NCI-H2196 (cell line): ENCODE data around the gene TSPAN1.

Source experiments
- DNase-seq: peaks from one replicate; lab custom pipeline; 2025; ENCODE audit not compliant: unreplicated experiment; lab: John Stamatoyannopoulos, UW

TSPAN1 gene

GRCh38 chr1:46159516-46159915 is 15.4 kb upstream of the TSPAN1 start:
- no peak for DNase-seq

GRCh38 chr1:46160212-46160611 is 14.7 kb upstream of the TSPAN1 start:
- no peak for DNase-seq

- no peak for DNase-seq
Measured at GRCh38 chr1:46166521-46167462, 8.1 kb upstream of the TSPAN1 start.

GRCh38 chr1:46168477-46168876 is 6.4 kb upstream of the TSPAN1 start:
- DNase-seq = no peak

- no peak for DNase-seq
Measured at GRCh38 chr1:46169811-46170454, 5.0 kb upstream of the TSPAN1 start.

GRCh38 chr1:46171351-46171750 is 3.5 kb upstream of the TSPAN1 start:
- DNase-seq = no peak

GRCh38 chr1:46171871-46172270 is 3.0 kb upstream of the TSPAN1 start:
- peak; percentile 61 for DNase-seq

GRCh38 chr1:46172321-46172720 is 2.6 kb upstream of the TSPAN1 start:
- DNase-seq = no peak

- peak; percentile 32 for DNase-seq
Measured at GRCh38 chr1:46173361-46173856, 1.5 kb upstream of the TSPAN1 start.

GRCh38 chr1:46175243-46175642 is 356 bp downstream of the TSPAN1 start:
- DNase-seq = no peak

- DNase-seq = no peak
Measured at GRCh38 chr1:46176211-46176865, 1.5 kb downstream of the TSPAN1 start, which contains the start of gene P3R3URF. TSS of gene P3R3URF (minus strand) at chr1:46176488. CDS start at chr1:46176471, 17 bp downstream.

- peak; percentile 92 for DNase-seq
Measured at GRCh38 chr1:46179138-46180081, 4.5 kb downstream of the TSPAN1 start.

GRCh38 chr1:46180082-46180616 is 5.3 kb downstream of the TSPAN1 start:
- DNase-seq = peak; percentile 77

GRCh38 chr1:46181343-46182260 is 6.7 kb downstream of the TSPAN1 start:
- DNase-seq = peak; percentile 38

GRCh38 chr1:46183079-46183847 is 8.4 kb downstream of the TSPAN1 start:
- DNase-seq = peak; percentile 97

- DNase-seq = no peak
Measured at GRCh38 chr1:46183926-46184557, 9.2 kb downstream of the TSPAN1 start.

- DNase-seq = no peak
Measured at GRCh38 chr1:46184920-46185658, 10.2 kb downstream of the TSPAN1 start.
